GM23338 (cell line): ENCODE measurements around the gene PDXDC1. TPM values are rescaled to one million over a fixed set of nuclear protein-coding genes. Genes with fewer than 3 reads are reported as not detected.

Experiments
- ATAC-seq: fragments of 200-7000 bp; cut with Tn5 transposase; 3 replicates; pipeline ENCODE4 v1.9.1; 2020
- DNase-seq: peaks from one replicate; pipeline ENCODE4 v3.0.0-alpha.2; 2015; ENCODE audit warnings: low spot score
- H2AFZ ChIP-seq: fragments of 200-600 bp; sonication (generic); 2 replicates; pipeline ENCODE4 v1.8.0; 2016; ENCODE audit warnings: antibody characterized with exemption, mild to moderate bottlenecking, moderate library complexity
- H3F3A ChIP-seq: fragments of 200-600 bp; sonication (generic); replicated peaks from 2 replicates; pipeline ENCODE4 v1.8.0; 2017; ENCODE audit warnings: antibody characterized with exemption, mixed run types, low read depth
- H3K27ac ChIP-seq: fragments of 200-600 bp; sonication (generic); 2 replicates; pipeline ENCODE4 v1.6.1; 2016; ENCODE audit warnings: low read depth
- H3K27me3 ChIP-seq: fragments of 200-600 bp; sonication (generic); 2 replicates; pipeline ENCODE4 v1.8.0; 2016; ENCODE audit warnings: mild to moderate bottlenecking, mixed run types, moderate library complexity; ENCODE audit not compliant: insufficient read depth
- H3K36me3 ChIP-seq: fragments of 200-600 bp; sonication (generic); 2 replicates; pipeline ENCODE4 v1.8.0; 2016; ENCODE audit warnings: mild to moderate bottlenecking; ENCODE audit not compliant: insufficient read depth
- H3K4me1 ChIP-seq: fragments of 200-600 bp; sonication (generic); 2 replicates; pipeline ENCODE4 v1.8.0; 2016; ENCODE audit warnings: mild to moderate bottlenecking, moderate library complexity; ENCODE audit not compliant: insufficient read depth
- H3K4me2 ChIP-seq: fragments of 200-600 bp; sonication (generic); 2 replicates; pipeline ENCODE4 v1.7.1; 2017; ENCODE audit warnings: mixed run types
- H3K4me3 ChIP-seq: fragments of 200-600 bp; sonication (generic); 2 replicates; pipeline ENCODE4 v1.6.1; 2016; ENCODE audit warnings: mixed run types
- H3K79me2 ChIP-seq: fragments of 200-600 bp; sonication (generic); replicated peaks from 2 replicates; pipeline ENCODE4 v1.8.0; 2017; ENCODE audit warnings: mild to moderate bottlenecking; ENCODE audit not compliant: insufficient read depth
- H3K9me2 ChIP-seq: fragments of 200-600 bp; sonication (generic); 2 replicates; pipeline ENCODE4 v1.8.0; 2017; ENCODE audit not compliant: insufficient read depth
- H4K20me1 ChIP-seq: fragments of 200-600 bp; sonication (generic); replicated peaks from 2 replicates; pipeline ENCODE4 v1.8.0; 2017; ENCODE audit warnings: mild to moderate bottlenecking; ENCODE audit not compliant: insufficient read depth
- H3K27ac Mint-ChIP-seq: 2 replicates; pipeline ENCODE4 v1.8.0; 2020; ENCODE audit warnings: inconsistent platforms, mild to moderate bottlenecking, moderate library complexity, mixed read lengths
- H3K27me3 Mint-ChIP-seq: 3 replicates; pipeline ENCODE4 v1.8.0; 2022; ENCODE audit warnings: low read depth, mild to moderate bottlenecking, moderate library complexity, mixed read lengths, inconsistent platforms; ENCODE audit not compliant: insufficient read depth, poor library complexity
- H3K36me3 Mint-ChIP-seq: 3 replicates; pipeline ENCODE4 v1.8.0; 2021; ENCODE audit warnings: low read depth, mild to moderate bottlenecking, inconsistent platforms, moderate library complexity, mixed read lengths
- H3K4me1 Mint-ChIP-seq: 3 replicates; pipeline ENCODE4 v1.8.0; 2020; ENCODE audit warnings: mild to moderate bottlenecking, inconsistent platforms, mixed read lengths
- H3K4me3 Mint-ChIP-seq: 3 replicates; pipeline ENCODE4 v1.8.0; 2021; ENCODE audit warnings: moderate library complexity, mild to moderate bottlenecking, inconsistent platforms, mixed read lengths
- H3K9me3 Mint-ChIP-seq: 3 replicates; pipeline ENCODE4 v1.8.0; 2020; ENCODE audit warnings: moderate library complexity, mild to moderate bottlenecking, inconsistent platforms, mixed read lengths
- CREB1 ChIP-seq: fragments of 250-450 bp; sonication (Bioruptor Pico); IDR thresholded peaks from 2 replicates; pipeline ENCODE4 v1.5.0; 2020; ENCODE audit warnings: low read depth, mild to moderate bottlenecking, moderate library complexity
- EZH2phosphoT487 ChIP-seq: fragments of 200-600 bp; sonication (generic); IDR thresholded peaks from one replicate; pipeline ENCODE4 v1.8.1; 2018; ENCODE audit warnings: antibody characterized with exemption; ENCODE audit not compliant: unreplicated experiment
- POLR2AphosphoS5 ChIP-seq: IDR thresholded peaks from 2 replicates; pipeline ENCODE4 v1.6.1; 2016; ENCODE audit warnings: antibody characterized with exemption, low read depth
- ZNF114 ChIP-seq: fragments of 250-450 bp; sonication (Bioruptor Pico); IDR thresholded peaks from 2 replicates; pipeline ENCODE4 v1.5.0; 2020; ENCODE audit warnings: mild to moderate bottlenecking, moderate library complexity
- ZNF331 ChIP-seq: fragments of 250-450 bp; sonication (Bioruptor Pico); IDR thresholded peaks from 2 replicates; pipeline ENCODE4 v1.5.0; 2020; ENCODE audit warnings: low read depth, mild to moderate bottlenecking, moderate library complexity
- ZNF462 ChIP-seq: fragments of 250-450 bp; sonication (Bioruptor Pico); IDR thresholded peaks from 2 replicates; pipeline ENCODE4 v1.5.0; 2020; ENCODE audit warnings: mild to moderate bottlenecking, moderate library complexity
- polyA plus RNA-seq: library from polyadenylated mRNA; unstranded; fragments of >200 nt; fragmentation: Nextera tagmentation; extraction: Ambion mirVana; gene quantifications from 2 replicates; pipeline ENCODE4 v1.2.1, GENCODE V29; 2016
- total RNA-seq: library from RNA; depleted of rRNA; stranded (reverse); fragments of >200 nt; shearing (Covaris generic); gene quantifications from 2 replicates; pipeline ENCODE4 v1.2.3, GENCODE V29; 2014
- TF ChIP-seq, protein P1 (sequence below): IDR thresholded peaks from 2 replicates; pipeline ENCODE4 v1.6.1; 2016; ENCODE audit warnings: antibody characterized with exemption

PDXDC1 gene
- total and polyA plus RNA-seq, 2 experiments from 2014 or later, result 40.0 to 91.6 TPM

DNA sequence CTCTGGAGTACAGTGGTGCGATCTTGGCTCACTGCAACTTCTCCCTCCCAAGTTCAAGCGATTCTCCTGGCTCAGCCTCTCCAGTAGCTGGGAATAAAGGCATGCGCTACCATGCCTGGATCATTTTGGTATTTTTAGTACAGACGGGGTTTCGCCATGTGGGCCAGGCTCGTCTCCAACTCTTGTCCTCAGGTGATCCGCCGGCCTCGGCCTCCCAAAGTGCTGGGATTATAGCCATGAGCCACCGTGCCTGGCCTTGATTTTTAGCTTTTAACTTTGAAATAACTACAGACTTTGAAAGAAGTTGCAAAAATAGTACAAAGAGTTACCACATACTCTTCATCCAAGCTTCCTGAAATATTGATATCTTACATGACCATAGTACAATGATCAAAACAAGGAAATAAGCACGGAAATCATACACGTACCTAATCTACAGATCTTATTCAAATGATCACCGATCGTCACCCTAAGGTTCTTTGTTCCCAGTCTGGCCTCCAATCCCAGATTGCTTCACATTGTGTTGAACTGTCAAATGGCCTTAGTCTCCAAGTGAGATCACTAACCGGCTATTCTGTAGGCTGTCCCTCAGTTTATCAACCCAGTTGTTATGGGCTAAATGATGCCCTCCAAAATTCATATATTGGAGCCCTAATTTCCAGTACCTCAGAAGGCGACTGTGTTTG lies 19.1 kb upstream of the PDXDC1 start:
- no peak overlapping the region for H3K4me3 Mint-ChIP-seq
- no peaks in the 10 kb centered on the region for H3K9me3 Mint-ChIP-seq
- no peak overlapping the region for H3K27ac Mint-ChIP-seq
- DNase-seq, result no peak
- H3K36me3 Mint-ChIP-seq, result no peaks in the 10 kb centered on the region
- H3K4me3 ChIP-seq, result no peak overlapping the region
- H2AFZ ChIP-seq, result peak overlapping the region; percentile 16; the same call in 1 of the 2 replicates
- H3K27ac ChIP-seq, result no peak overlapping the region
- H4K20me1 ChIP-seq, result no peaks in the 10 kb centered on the region
- no peaks in the 10 kb centered on the region for H3K4me1 ChIP-seq
- no peak overlapping the region for H3K4me2 ChIP-seq
- no peak for ATAC-seq
- H3F3A ChIP-seq, result no peaks in the 10 kb centered on the region
- no peaks in the 10 kb centered on the region for H3K79me2 ChIP-seq
- no peaks in the 10 kb centered on the region for H3K27me3 ChIP-seq
- no peaks in the 10 kb centered on the region for H3K4me1 Mint-ChIP-seq
- no peaks in the 10 kb centered on the region for H3K36me3 ChIP-seq
- H3K27me3 Mint-ChIP-seq, result peaks cover 7% of the 10 kb centered on the region
- no peak for TF ChIP-seq ZNF462 (CRISPR knock-in tag)
- H3K9me2 ChIP-seq, result peaks cover 4% of the 10 kb centered on the region; the same call in 1 of the 2 replicates

- TF ChIP-seq EZH2phosphoT487, result no peak
- no peak for TF ChIP-seq ZNF114 (CRISPR knock-in tag)
- TF ChIP-seq CREB1 (CRISPR knock-in tag), result no peak
- TF ChIP-seq POLR2AphosphoS5, result no peak
- TF ChIP-seq, protein P1, sequence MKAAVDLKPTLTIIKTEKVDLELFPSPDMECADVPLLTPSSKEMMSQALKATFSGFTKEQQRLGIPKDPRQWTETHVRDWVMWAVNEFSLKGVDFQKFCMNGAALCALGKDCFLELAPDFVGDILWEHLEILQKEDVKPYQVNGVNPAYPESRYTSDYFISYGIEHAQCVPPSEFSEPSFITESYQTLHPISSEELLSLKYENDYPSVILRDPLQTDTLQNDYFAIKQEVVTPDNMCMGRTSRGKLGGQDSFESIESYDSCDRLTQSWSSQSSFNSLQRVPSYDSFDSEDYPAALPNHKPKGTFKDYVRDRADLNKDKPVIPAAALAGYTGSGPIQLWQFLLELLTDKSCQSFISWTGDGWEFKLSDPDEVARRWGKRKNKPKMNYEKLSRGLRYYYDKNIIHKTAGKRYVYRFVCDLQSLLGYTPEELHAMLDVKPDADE, result no peak
- TF ChIP-seq ZNF331 (CRISPR knock-in tag), result no peak
- Mint-ChIP-seq H3K27ac (no peak overlapping the region), H3K36me3 (no peaks in the 10 kb centered on the region), H3K4me1 (no peaks in the 10 kb centered on the region), H3K27me3 (peaks cover 7% of the 10 kb centered on the region), H3K9me3 (no peaks in the 10 kb centered on the region), H3K4me3 (no peak overlapping the region)
- no peak overlapping the region for H3K4me2 ChIP-seq
- no peak overlapping the region for H3K27ac ChIP-seq
- H3K79me2 ChIP-seq, result no peaks in the 10 kb centered on the region
- ATAC-seq (peak; percentile 22; the same call in 1 of the 3 replicates), DNase-seq (no peak)
- H3K27me3 ChIP-seq, result no peaks in the 10 kb centered on the region
- no peaks in the 10 kb centered on the region for H3K4me1 ChIP-seq
- no peak overlapping the region for H3K4me3 ChIP-seq
- no peaks in the 10 kb centered on the region for H3K36me3 ChIP-seq
- H2AFZ ChIP-seq, result peak overlapping the region; percentile 52
- H3K9me2 ChIP-seq, result peaks cover 4% of the 10 kb centered on the region; the same call in 1 of the 2 replicates
- no peaks in the 10 kb centered on the region for H3F3A ChIP-seq
- H4K20me1 ChIP-seq, result no peaks in the 10 kb centered on the region
These were observed 17.1 kb upstream of the PDXDC1 start for GRCh38 chr16:14957576-14958322.
